Measurements from ENCODE around the gene NOM1. TPM values are rescaled to one million over a fixed set of nuclear protein-coding genes. Genes with fewer than 3 reads are reported as not detected.

NOM1 gene
- polyA plus RNA-seq, 1 donor: 21.2 TPM

- Histone ChIP-seq H3K27me3 (ENCODE audit: control insufficient read depth, insufficient read depth, low read length) (no peaks in the 10 kb centered on the region), H3K36me3 (ENCODE audit: control insufficient read depth, insufficient read depth, low read length) (peaks cover 77% of the 10 kb centered on the region), H3K4me3 (ENCODE audit: low read length) (no peak overlapping the region), H3K9me3 (ENCODE audit: control insufficient read depth, low read depth, low read length) (no peaks in the 10 kb centered on the region), H3K27ac (ENCODE audit: low read length) (no peak overlapping the region), H3K4me1 (ENCODE audit: control insufficient read depth, insufficient read depth, low read length) (no peaks in the 10 kb centered on the region)
- DNase-seq: no peak
- WGBS (ENCODE audit: insufficient coverage, low lambda C conversion rate): 100% methylated on average over 2 of the region's 18 CpGs
Observed at GRCh38 chr7:156962145-156962544, 12.6 kb downstream of the NOM1 start.

GRCh38 chr7:156962897-156963296 is 13.4 kb downstream of the NOM1 start:
- no peaks in the 10 kb centered on the region for H3K9me3 ChIP-seq (ENCODE audit: control insufficient read depth, low read depth, low read length)
- peaks cover 82% of the 10 kb centered on the region for H3K36me3 ChIP-seq (ENCODE audit: control insufficient read depth, insufficient read depth, low read length)
- no peak overlapping the region for H3K4me3 ChIP-seq (ENCODE audit: low read length)
- H3K4me1 ChIP-seq (ENCODE audit: control insufficient read depth, insufficient read depth, low read length): no peaks in the 10 kb centered on the region
- no peaks in the 10 kb centered on the region for H3K27me3 ChIP-seq (ENCODE audit: control insufficient read depth, insufficient read depth, low read length)
- no peak overlapping the region for H3K27ac ChIP-seq (ENCODE audit: low read length)
- no peak for DNase-seq
- no CpG with 5 or more reads among the region's 16 CpGs for WGBS (ENCODE audit: insufficient coverage, low lambda C conversion rate)

- Histone ChIP-seq H3K27ac (ENCODE audit: low read length) (no peak overlapping the region), H3K27me3 (ENCODE audit: control insufficient read depth, insufficient read depth, low read length) (no peaks in the 10 kb centered on the region), H3K4me3 (ENCODE audit: low read length) (no peak overlapping the region), H3K9me3 (ENCODE audit: control insufficient read depth, low read depth, low read length) (no peaks in the 10 kb centered on the region), H3K36me3 (ENCODE audit: control insufficient read depth, insufficient read depth, low read length) (peaks cover 80% of the 10 kb centered on the region), H3K4me1 (ENCODE audit: control insufficient read depth, insufficient read depth, low read length) (no peaks in the 10 kb centered on the region)
- WGBS (ENCODE audit: insufficient coverage, low lambda C conversion rate): 92% methylated on average over 2 of the region's 12 CpGs
- no peak for DNase-seq
Observed at GRCh38 chr7:156963472-156963871, 14.0 kb downstream of the NOM1 start.

- no peak overlapping the region for H3K4me3 ChIP-seq (ENCODE audit: low read length)
- H3K36me3 ChIP-seq (ENCODE audit: control insufficient read depth, insufficient read depth, low read length): peaks cover 73% of the 10 kb centered on the region
- H3K9me3 ChIP-seq (ENCODE audit: control insufficient read depth, low read depth, low read length): no peaks in the 10 kb centered on the region
- no peaks in the 10 kb centered on the region for H3K4me1 ChIP-seq (ENCODE audit: control insufficient read depth, insufficient read depth, low read length)
- no peak overlapping the region for H3K27ac ChIP-seq (ENCODE audit: low read length)
- WGBS (ENCODE audit: insufficient coverage, low lambda C conversion rate): 100% methylated on average over 1 of the region's 11 CpGs
- H3K27me3 ChIP-seq (ENCODE audit: control insufficient read depth, insufficient read depth, low read length): no peaks in the 10 kb centered on the region
- DNase-seq: no peak
Observed at GRCh38 chr7:156964971-156965370, 15.5 kb downstream of the NOM1 start.

- no peak for DNase-seq
- Histone ChIP-seq H3K9me3 (ENCODE audit: control insufficient read depth, low read depth, low read length) (no peaks in the 10 kb centered on the region), H3K27me3 (ENCODE audit: control insufficient read depth, insufficient read depth, low read length) (no peaks in the 10 kb centered on the region), H3K27ac (ENCODE audit: low read length) (no peak overlapping the region), H3K4me1 (ENCODE audit: control insufficient read depth, insufficient read depth, low read length) (no peaks in the 10 kb centered on the region), H3K4me3 (ENCODE audit: low read length) (no peak overlapping the region), H3K36me3 (ENCODE audit: control insufficient read depth, insufficient read depth, low read length) (peaks cover 69% of the 10 kb centered on the region)
- no CpG with 5 or more reads among the region's 8 CpGs for WGBS (ENCODE audit: insufficient coverage, low lambda C conversion rate)
Observed at GRCh38 chr7:156966387-156966786, 16.9 kb downstream of the NOM1 start.

- H3K4me3 ChIP-seq (ENCODE audit: low read length): no peak overlapping the region
- H3K27ac ChIP-seq (ENCODE audit: low read length): no peak overlapping the region
- WGBS (ENCODE audit: insufficient coverage, low lambda C conversion rate): 100% methylated on average over 1 of the region's 27 CpGs
- no peaks in the 10 kb centered on the region for H3K27me3 ChIP-seq (ENCODE audit: control insufficient read depth, insufficient read depth, low read length)
- DNase-seq: no peak
- peaks cover 62% of the 10 kb centered on the region for H3K36me3 ChIP-seq (ENCODE audit: control insufficient read depth, insufficient read depth, low read length)
- no peaks in the 10 kb centered on the region for H3K9me3 ChIP-seq (ENCODE audit: control insufficient read depth, low read depth, low read length)
- H3K4me1 ChIP-seq (ENCODE audit: control insufficient read depth, insufficient read depth, low read length): no peaks in the 10 kb centered on the region
Observed at GRCh38 chr7:156968183-156968582, 18.7 kb downstream of the NOM1 start.

- DNase-seq: no peak
- H3K4me3 ChIP-seq (ENCODE audit: low read length): no peak overlapping the region
- no peaks in the 10 kb centered on the region for H3K27me3 ChIP-seq (ENCODE audit: control insufficient read depth, insufficient read depth, low read length)
- no peaks in the 10 kb centered on the region for H3K4me1 ChIP-seq (ENCODE audit: control insufficient read depth, insufficient read depth, low read length)
- no CpG with 5 or more reads among the region's 3 CpGs for WGBS (ENCODE audit: insufficient coverage, low lambda C conversion rate)
- no peak overlapping the region for H3K27ac ChIP-seq (ENCODE audit: low read length)
- H3K9me3 ChIP-seq (ENCODE audit: control insufficient read depth, low read depth, low read length): no peaks in the 10 kb centered on the region
- peaks cover 47% of the 10 kb centered on the region for H3K36me3 ChIP-seq (ENCODE audit: control insufficient read depth, insufficient read depth, low read length)
Observed at GRCh38 chr7:156969972-156970420, 20.5 kb downstream of the NOM1 start.

- no peaks in the 10 kb centered on the region for H3K4me1 ChIP-seq (ENCODE audit: control insufficient read depth, insufficient read depth, low read length)
- DNase-seq: no peak
- no peak overlapping the region for H3K27ac ChIP-seq (ENCODE audit: low read length)
- no CpG with 5 or more reads among the region's 5 CpGs for WGBS (ENCODE audit: insufficient coverage, low lambda C conversion rate)
- H3K27me3 ChIP-seq (ENCODE audit: control insufficient read depth, insufficient read depth, low read length): no peaks in the 10 kb centered on the region
- H3K4me3 ChIP-seq (ENCODE audit: low read length): no peak overlapping the region
- peaks cover 6% of the 10 kb centered on the region for H3K9me3 ChIP-seq (ENCODE audit: control insufficient read depth, low read depth, low read length)
- peaks cover 14% of the 10 kb centered on the region for H3K36me3 ChIP-seq (ENCODE audit: control insufficient read depth, insufficient read depth, low read length)
Observed at GRCh38 chr7:156975620-156976019, 26.1 kb downstream of the NOM1 start.

- no peak for DNase-seq
- WGBS (ENCODE audit: insufficient coverage, low lambda C conversion rate): no CpG with 5 or more reads among the region's 1 CpG
- H3K27me3 ChIP-seq (ENCODE audit: control insufficient read depth, insufficient read depth, low read length): no peaks in the 10 kb centered on the region
- no peaks in the 10 kb centered on the region for H3K36me3 ChIP-seq (ENCODE audit: control insufficient read depth, insufficient read depth, low read length)
- peaks cover 6% of the 10 kb centered on the region for H3K9me3 ChIP-seq (ENCODE audit: control insufficient read depth, low read depth, low read length)
- no peak overlapping the region for H3K27ac ChIP-seq (ENCODE audit: low read length)
- no peak overlapping the region for H3K4me3 ChIP-seq (ENCODE audit: low read length)
- H3K4me1 ChIP-seq (ENCODE audit: control insufficient read depth, insufficient read depth, low read length): no peaks in the 10 kb centered on the region
Observed at GRCh38 chr7:156979007-156979606, 29.6 kb downstream of the NOM1 start.

GRCh38 chr7:156979711-156980110 is 30.2 kb downstream of the NOM1 start:
- H3K27ac ChIP-seq (ENCODE audit: low read length): no peak overlapping the region
- no peaks in the 10 kb centered on the region for H3K4me1 ChIP-seq (ENCODE audit: control insufficient read depth, insufficient read depth, low read length)
- no peaks in the 10 kb centered on the region for H3K36me3 ChIP-seq (ENCODE audit: control insufficient read depth, insufficient read depth, low read length)
- H3K27me3 ChIP-seq (ENCODE audit: control insufficient read depth, insufficient read depth, low read length): no peaks in the 10 kb centered on the region
- no peak overlapping the region for H3K4me3 ChIP-seq (ENCODE audit: low read length)
- H3K9me3 ChIP-seq (ENCODE audit: control insufficient read depth, low read depth, low read length): peaks cover 6% of the 10 kb centered on the region
- DNase-seq: no peak
- WGBS (ENCODE audit: insufficient coverage, low lambda C conversion rate): 91% methylated on average over 3 of the region's 4 CpGs

GRCh38 chr7:156984174-156984891 is 34.8 kb downstream of the NOM1 start:
- H3K4me1 ChIP-seq (ENCODE audit: control insufficient read depth, insufficient read depth, low read length): no peaks in the 10 kb centered on the region
- DNase-seq: no peak
- H3K4me3 ChIP-seq (ENCODE audit: low read length): no peak overlapping the region
- peaks cover 3% of the 10 kb centered on the region for H3K9me3 ChIP-seq (ENCODE audit: control insufficient read depth, low read depth, low read length)
- H3K27me3 ChIP-seq (ENCODE audit: control insufficient read depth, insufficient read depth, low read length): no peaks in the 10 kb centered on the region
- H3K27ac ChIP-seq (ENCODE audit: low read length): no peak overlapping the region
- H3K36me3 ChIP-seq (ENCODE audit: control insufficient read depth, insufficient read depth, low read length): no peaks in the 10 kb centered on the region
- WGBS (ENCODE audit: insufficient coverage, low lambda C conversion rate): 86% methylated on average over 2 of the region's 14 CpGs

All from large intestine (tissue), 3 donors.